ENCODE measurements around the gene FHIP2A. TPM values are rescaled to one million over a fixed set of nuclear protein-coding genes. Genes with fewer than 3 reads are reported as not detected.

The FHIP2A gene
- total RNA-seq, 2 experiments from 2014 or later, result 52.8 to 53.7 TPM

DNA sequence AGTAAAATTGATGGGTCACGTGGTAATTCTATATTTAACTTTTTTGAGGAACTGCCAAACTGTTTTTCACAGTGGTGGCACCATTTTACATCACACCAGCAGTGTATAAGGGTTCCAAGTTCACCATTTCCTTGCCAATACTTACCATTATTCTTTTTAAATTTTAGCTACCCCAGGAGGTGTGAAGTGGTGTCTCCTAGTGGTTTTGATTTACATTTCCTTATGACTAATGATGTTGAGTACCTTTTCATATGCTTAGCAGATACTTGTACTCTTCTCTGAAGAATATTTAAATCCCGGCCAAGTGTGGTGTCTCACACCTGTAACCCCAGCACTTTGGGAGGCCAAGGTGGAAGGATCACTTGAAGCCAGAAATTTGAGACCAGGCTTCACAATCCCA, 28.5 kb downstream of the FHIP2A start:
- ChIA-PET POLR2A (no interaction called here), CTCF (no interaction called here)
- no peaks in the 10 kb centered on the region for H3K9me3 ChIP-seq (ENCODE audit: control insufficient read depth in 1 of 2, insufficient read depth in 1 of 2, low read length in 2 of 2)
- TF ChIP-seq, protein P1, sequence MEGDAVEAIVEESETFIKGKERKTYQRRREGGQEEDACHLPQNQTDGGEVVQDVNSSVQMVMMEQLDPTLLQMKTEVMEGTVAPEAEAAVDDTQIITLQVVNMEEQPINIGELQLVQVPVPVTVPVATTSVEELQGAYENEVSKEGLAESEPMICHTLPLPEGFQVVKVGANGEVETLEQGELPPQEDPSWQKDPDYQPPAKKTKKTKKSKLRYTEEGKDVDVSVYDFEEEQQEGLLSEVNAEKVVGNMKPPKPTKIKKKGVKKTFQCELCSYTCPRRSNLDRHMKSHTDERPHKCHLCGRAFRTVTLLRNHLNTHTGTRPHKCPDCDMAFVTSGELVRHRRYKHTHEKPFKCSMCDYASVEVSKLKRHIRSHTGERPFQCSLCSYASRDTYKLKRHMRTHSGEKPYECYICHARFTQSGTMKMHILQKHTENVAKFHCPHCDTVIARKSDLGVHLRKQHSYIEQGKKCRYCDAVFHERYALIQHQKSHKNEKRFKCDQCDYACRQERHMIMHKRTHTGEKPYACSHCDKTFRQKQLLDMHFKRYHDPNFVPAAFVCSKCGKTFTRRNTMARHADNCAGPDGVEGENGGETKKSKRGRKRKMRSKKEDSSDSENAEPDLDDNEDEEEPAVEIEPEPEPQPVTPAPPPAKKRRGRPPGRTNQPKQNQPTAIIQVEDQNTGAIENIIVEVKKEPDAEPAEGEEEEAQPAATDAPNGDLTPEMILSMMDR (IDR thresholded peaks at IDR 0.05), result no peak
- intact Hi-C loops (cut with DNase I, micrococcal nuclease), result no loop called here
- H3K27me3 ChIP-seq (ENCODE audit: control insufficient read depth in 1 of 2, insufficient read depth in 2 of 2, low read length in 2 of 2), result no peaks in the 10 kb centered on the region
- H3K27ac ChIP-seq (ENCODE audit: low read depth in 1 of 2, low read length in 2 of 2), result no peak overlapping the region
- ATAC-seq (ENCODE audit: poor library complexity), result no peak
- no peak overlapping the region for H3K27ac Mint-ChIP-seq
- no peaks in the 10 kb centered on the region for H3K4me1 ChIP-seq (ENCODE audit: insufficient read depth, low read length)
- peaks cover 93% of the 10 kb centered on the region for H3K36me3 Mint-ChIP-seq (ENCODE audit: low read depth)
- no peaks in the 10 kb centered on the region for H3K9me3 Mint-ChIP-seq
- no peak overlapping the region for H3K4me3 ChIP-seq (ENCODE audit: low read length)
- no peak for DNase-seq
- H3K36me3 ChIP-seq (ENCODE audit: insufficient read depth, low read length), result peaks cover 64% of the 10 kb centered on the region
- no peaks in the 10 kb centered on the region for H3K27me3 Mint-ChIP-seq
- peaks cover 3% of the 10 kb centered on the region for H3K4me1 Mint-ChIP-seq (ENCODE audit: low read depth)
- H3K4me3 Mint-ChIP-seq, result no peak overlapping the region

DNA sequence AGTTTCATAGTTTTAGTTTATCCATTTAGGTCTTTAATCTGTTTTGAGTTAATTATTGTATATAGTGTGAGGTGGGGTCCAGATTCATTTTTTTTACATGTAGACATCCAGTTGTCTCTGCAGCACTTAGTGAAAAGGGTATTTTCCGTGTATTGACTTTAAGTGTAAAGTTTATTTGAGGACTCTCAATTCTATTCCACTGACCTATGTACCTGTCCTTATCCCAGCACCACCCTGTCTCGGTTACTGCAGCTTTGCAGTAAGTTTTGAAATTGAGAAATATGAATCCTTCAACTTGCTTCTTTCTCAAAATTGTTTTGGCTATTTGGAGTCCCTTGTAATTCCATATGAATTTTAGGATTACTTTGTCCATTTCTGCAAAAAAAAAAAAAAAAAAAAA, 29.8 kb downstream of the FHIP2A start:
- H3K9me3 ChIP-seq (ENCODE audit: control insufficient read depth in 1 of 2, insufficient read depth in 1 of 2, low read length in 2 of 2), result no peaks in the 10 kb centered on the region
- H3K36me3 Mint-ChIP-seq (ENCODE audit: low read depth), result peaks cover 94% of the 10 kb centered on the region
- H3K4me3 ChIP-seq (ENCODE audit: low read length), result no peak overlapping the region
- TF ChIP-seq, protein P1 (IDR thresholded peaks at IDR 0.05), result no peak
- no peak overlapping the region for H3K27ac ChIP-seq (ENCODE audit: low read depth in 1 of 2, low read length in 2 of 2)
- no peak for ATAC-seq (ENCODE audit: poor library complexity)
- no peaks in the 10 kb centered on the region for H3K27me3 Mint-ChIP-seq
- no peaks in the 10 kb centered on the region for H3K27me3 ChIP-seq (ENCODE audit: control insufficient read depth in 1 of 2, insufficient read depth in 2 of 2, low read length in 2 of 2)
- no peaks in the 10 kb centered on the region for H3K4me1 ChIP-seq (ENCODE audit: insufficient read depth, low read length)
- no peak for DNase-seq
- H3K36me3 ChIP-seq (ENCODE audit: insufficient read depth, low read length), result peaks cover 61% of the 10 kb centered on the region
- ChIA-PET CTCF (no interaction called here), POLR2A (no interaction called here)
- intact Hi-C loops (cut with DNase I, micrococcal nuclease), result no loop called here
- peaks cover 12% of the 10 kb centered on the region for H3K4me1 Mint-ChIP-seq (ENCODE audit: low read depth)
- H3K27ac Mint-ChIP-seq, result no peak overlapping the region
- no peaks in the 10 kb centered on the region for H3K9me3 Mint-ChIP-seq
- no peak overlapping the region for H3K4me3 Mint-ChIP-seq

DNA sequence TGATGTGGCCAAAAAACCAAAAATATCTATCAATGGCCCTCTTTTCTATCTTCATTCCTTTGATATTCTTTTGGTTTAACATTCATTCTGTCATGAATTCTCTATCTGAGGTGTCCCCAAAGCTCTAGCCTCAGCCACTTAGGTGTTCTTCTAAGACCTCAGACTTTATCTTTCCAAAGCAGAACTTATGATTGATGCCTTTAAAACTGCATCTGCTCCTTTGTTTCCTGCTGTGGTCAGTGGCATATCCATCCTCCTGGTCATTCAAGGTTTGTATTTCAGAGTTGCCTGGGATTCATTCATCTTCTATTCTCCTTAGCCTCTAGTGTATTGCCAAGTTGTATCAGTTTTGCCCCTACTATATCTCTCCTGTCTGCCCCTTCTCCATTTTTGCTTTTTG, 30.6 kb downstream of the FHIP2A start:
- Histone ChIP-seq H3K36me3 (ENCODE audit: insufficient read depth, low read length) (peaks cover 55% of the 10 kb centered on the region), H3K4me1 (ENCODE audit: insufficient read depth, low read length) (no peaks in the 10 kb centered on the region), H3K9me3 (ENCODE audit: control insufficient read depth in 1 of 2, insufficient read depth in 1 of 2, low read length in 2 of 2) (no peaks in the 10 kb centered on the region), H3K27ac (ENCODE audit: low read depth in 1 of 2, low read length in 2 of 2) (no peak overlapping the region), H3K27me3 (ENCODE audit: control insufficient read depth in 1 of 2, insufficient read depth in 2 of 2, low read length in 2 of 2) (no peaks in the 10 kb centered on the region), H3K4me3 (ENCODE audit: low read length) (no peak overlapping the region)
- Mint-ChIP-seq H3K27ac (no peak overlapping the region), H3K27me3 (no peaks in the 10 kb centered on the region), H3K9me3 (no peaks in the 10 kb centered on the region), H3K36me3 (ENCODE audit: low read depth) (peaks cover 94% of the 10 kb centered on the region), H3K4me3 (no peak overlapping the region), H3K4me1 (ENCODE audit: low read depth) (peaks cover 19% of the 10 kb centered on the region)
- ChIA-PET CTCF (interaction anchor here (1.2 kb wide), 1 partner anchor 10 kb away, joined by 4 read pairs; no protein-coding TSS in a partner anchor), POLR2A (no interaction called here)
- no peak for DNase-seq
- ATAC-seq (ENCODE audit: poor library complexity), result no peak
- intact Hi-C loops (cut with DNase I, micrococcal nuclease), result no loop called here
- TF ChIP-seq, protein P1 (IDR thresholded peaks at IDR 0.05), result no peak
